Panc1 (cell line): Measurements from ENCODE around the gene RNF145. TPM values are rescaled to one million over a fixed set of nuclear protein-coding genes. Genes with fewer than 3 reads are reported as not detected.
"Not testable (repeated sequence)": the region's sequence is repeated elsewhere in the genome, so short reads cannot be mapped to it uniquely, and the experiment has no call there.

Experiments
- ATAC-seq: fragments of 200-7000 bp; cut with Tn5 transposase; 2 replicates; pipeline ENCODE4 v1.9.1; 2020; ENCODE audit warnings: mild to moderate bottlenecking, moderate library complexity
- BruUV-seq: library from RNA; stranded (reverse); fragments of 400-500 nt; replicated peaks from 2 replicates; lab custom pipeline; 2021; lab: Mats Ljungman, UMichigan
- CTCF ChIA-PET: fragments of 300-600 bp; sonication (Branson Sonifier 250); formaldehyde crosslinking; loops from one replicate; lab custom pipeline; 2022; ENCODE audit warnings: antibody characterized with exemption; lab: Charles Lee
- POLR2A ChIA-PET: fragments of 300-600 bp; sonication (Branson Sonifier 250); formaldehyde crosslinking; loops from one replicate; lab custom pipeline; 2022; ENCODE audit warnings: antibody characterized with exemption; lab: Charles Lee
- DNase-seq: peaks from one replicate; pipeline ENCODE4 v3.0.0-alpha.2; 2010; ENCODE audit warnings: low read depth, low spot score
- H3K27ac ChIP-seq: 2 replicates; pipeline ENCODE4 v1.5.1; 2011; ENCODE audit warnings: mild to moderate bottlenecking, low read length, inconsistent platforms
- H3K27me3 ChIP-seq: fragments of 200-500 bp; sonication (Bioruptor generic); 2 replicates; pipeline ENCODE4 v1.6.0; 2014; ENCODE audit warnings: low read length, inconsistent platforms; ENCODE audit not compliant: control insufficient read depth, insufficient read depth
- H3K36me3 ChIP-seq: fragments of 200-500 bp; sonication (Bioruptor generic); 2 replicates; pipeline ENCODE4 v1.5.1; 2014; ENCODE audit warnings: inconsistent platforms, mild to moderate bottlenecking, low read length, moderate library complexity; ENCODE audit not compliant: control insufficient read depth, insufficient read depth
- H3K4me1 ChIP-seq: 2 replicates; pipeline ENCODE4 v1.5.1; 2011; ENCODE audit warnings: inconsistent platforms, mild to moderate bottlenecking, low read length, moderate library complexity; ENCODE audit not compliant: control insufficient read depth, insufficient read depth
- H3K4me3 ChIP-seq, 2 experiments: 2 replicates each; pipeline ENCODE4 v1.5.1; 2011 to 2012; ENCODE audit warnings: low read depth in 2 of 2, low read length in 2 of 2, mild to moderate bottlenecking in 2 of 2, inconsistent platforms in 1 of 2, moderate library complexity in 1 of 2
- H3K9me3 ChIP-seq: fragments of 200-500 bp; sonication (Bioruptor generic); 2 replicates; pipeline ENCODE4 v1.5.1; 2014; ENCODE audit warnings: low read depth, mild to moderate bottlenecking, inconsistent platforms, low read length, moderate library complexity; ENCODE audit not compliant: control insufficient read depth, insufficient read depth
- POLR2AphosphoS5 ChIP-seq: IDR thresholded peaks from 2 replicates; pipeline ENCODE4 v1.6.1; 2012; ENCODE audit warnings: mild to moderate bottlenecking, low read depth, low read length, moderate library complexity
- SIN3A ChIP-seq: IDR thresholded peaks from 2 replicates; pipeline ENCODE4 v1.6.1; 2012; ENCODE audit warnings: low read depth, mild to moderate bottlenecking, low read length, moderate library complexity, borderline replicate concordance; ENCODE audit not compliant: insufficient read depth
- TCF7L2 ChIP-seq: IDR thresholded peaks from 2 replicates; pipeline ENCODE4 v1.6.1; 2011; ENCODE audit warnings: mild to moderate bottlenecking, low read depth, low read length, inconsistent platforms
- in situ Hi-C: cut with HindIII; loops from 2 replicates; pipeline ENCODE4 v1.10.0; 2016; ENCODE audit warnings: low sequenced_read_pairs, low pct_unique_long_range_greater_than_20kb
- intact Hi-C: fragments of 100-400 bp; cut with micrococcal nuclease; formaldehyde crosslinking; loops from one replicate; pipeline ENCODE4 v1.10.0; 2022; ENCODE audit not compliant: unreplicated experiment
- total RNA-seq: library from RNA; stranded (reverse); gene quantifications from one replicate; pipeline ENCODE4 v1.2.1, GENCODE V29; 2021; ENCODE audit not compliant: unreplicated experiment
- TF ChIP-seq, protein P1 (sequence below), 2 experiments: IDR thresholded peaks; 2 replicates each; pipeline ENCODE4 v1.6.1; 2011 to 2012; ENCODE audit warnings: low read depth in 2 of 2, control low read depth in 1 of 2, low read length in 1 of 2, mild to moderate bottlenecking in 1 of 2, moderate library complexity in 1 of 2; ENCODE audit not compliant: insufficient read depth in 1 of 2
- TF ChIP-seq, protein P2 (sequence below): fragments of 450-650 bp; IDR thresholded peaks from 2 replicates; pipeline ENCODE4 v1.5.1; 2017; ENCODE audit warnings: mild to moderate bottlenecking

RNF145 gene
- total RNA-seq, 1 experiment from 2014 or later = 81.8 TPM

DNA sequence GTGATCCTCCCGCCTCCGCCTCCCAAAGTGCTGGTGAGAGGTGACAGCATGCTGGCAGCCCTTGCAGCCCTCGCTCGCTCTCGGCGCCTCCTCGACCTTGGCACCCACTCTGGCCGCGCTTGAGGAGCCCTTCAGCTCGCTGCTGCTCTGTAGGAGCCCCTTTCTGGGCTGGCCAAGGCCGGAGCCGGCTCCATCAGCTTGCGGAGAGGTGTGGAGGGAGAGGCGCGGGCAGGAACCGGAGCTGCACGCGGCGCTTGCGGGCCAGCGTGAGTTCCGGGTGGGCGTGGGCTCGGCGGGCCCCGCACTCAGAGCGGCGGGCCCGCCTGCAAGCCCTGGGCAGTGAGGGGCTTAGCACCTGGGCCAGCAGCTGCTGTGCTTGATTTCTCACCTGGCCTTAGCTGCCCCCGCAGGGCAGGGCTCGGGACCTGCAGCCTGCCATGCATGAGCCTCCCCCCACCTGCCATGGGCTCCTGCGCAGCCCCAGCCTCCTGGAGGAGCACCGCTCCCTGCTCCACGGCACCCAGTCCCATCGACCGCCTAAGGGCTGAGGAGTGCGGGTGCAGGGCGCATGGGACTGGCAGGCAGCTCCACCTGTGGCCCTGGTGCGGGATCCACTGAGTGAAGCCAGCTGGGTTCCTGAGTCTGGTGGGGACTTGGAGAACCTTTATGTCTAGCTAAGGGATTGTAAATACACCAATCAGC, 90.2 kb downstream of the RNF145 start:
- H3K36me3 ChIP-seq, DNase-seq, H3K9me3 ChIP-seq, H3K27ac ChIP-seq, POLR2A ChIA-PET, in situ Hi-C loops, BruUV-seq, H3K27me3 ChIP-seq, ATAC-seq, H3K4me3 ChIP-seq, H3K4me1 ChIP-seq, intact Hi-C loops: not testable (repeated sequence)
- CTCF ChIA-PET = interaction anchor here (0.6 kb wide), 1 partner anchor 143 kb away, joined by 3 read pairs; no protein-coding TSS in a partner anchor

DNA sequence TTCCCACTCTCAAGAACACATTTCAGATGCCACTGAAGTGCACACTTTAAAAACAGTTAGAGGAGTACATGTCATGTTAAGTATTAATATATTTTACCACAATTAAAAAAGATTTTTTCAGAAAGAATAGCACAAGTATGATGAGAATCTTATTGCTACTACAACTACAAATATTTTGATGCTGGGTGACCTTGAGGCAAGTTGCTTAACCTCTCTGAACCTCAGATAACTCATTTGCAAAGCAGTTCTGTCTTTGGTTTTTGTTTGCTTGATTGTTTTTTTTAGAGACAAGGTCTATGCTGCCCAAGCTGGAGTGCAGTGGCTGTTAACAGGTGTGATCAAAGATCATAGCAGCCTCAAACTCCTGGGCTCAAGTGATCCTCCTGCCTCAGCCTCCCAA, 95.9 kb downstream of the RNF145 start:
- TF ChIP-seq, protein P1, sequence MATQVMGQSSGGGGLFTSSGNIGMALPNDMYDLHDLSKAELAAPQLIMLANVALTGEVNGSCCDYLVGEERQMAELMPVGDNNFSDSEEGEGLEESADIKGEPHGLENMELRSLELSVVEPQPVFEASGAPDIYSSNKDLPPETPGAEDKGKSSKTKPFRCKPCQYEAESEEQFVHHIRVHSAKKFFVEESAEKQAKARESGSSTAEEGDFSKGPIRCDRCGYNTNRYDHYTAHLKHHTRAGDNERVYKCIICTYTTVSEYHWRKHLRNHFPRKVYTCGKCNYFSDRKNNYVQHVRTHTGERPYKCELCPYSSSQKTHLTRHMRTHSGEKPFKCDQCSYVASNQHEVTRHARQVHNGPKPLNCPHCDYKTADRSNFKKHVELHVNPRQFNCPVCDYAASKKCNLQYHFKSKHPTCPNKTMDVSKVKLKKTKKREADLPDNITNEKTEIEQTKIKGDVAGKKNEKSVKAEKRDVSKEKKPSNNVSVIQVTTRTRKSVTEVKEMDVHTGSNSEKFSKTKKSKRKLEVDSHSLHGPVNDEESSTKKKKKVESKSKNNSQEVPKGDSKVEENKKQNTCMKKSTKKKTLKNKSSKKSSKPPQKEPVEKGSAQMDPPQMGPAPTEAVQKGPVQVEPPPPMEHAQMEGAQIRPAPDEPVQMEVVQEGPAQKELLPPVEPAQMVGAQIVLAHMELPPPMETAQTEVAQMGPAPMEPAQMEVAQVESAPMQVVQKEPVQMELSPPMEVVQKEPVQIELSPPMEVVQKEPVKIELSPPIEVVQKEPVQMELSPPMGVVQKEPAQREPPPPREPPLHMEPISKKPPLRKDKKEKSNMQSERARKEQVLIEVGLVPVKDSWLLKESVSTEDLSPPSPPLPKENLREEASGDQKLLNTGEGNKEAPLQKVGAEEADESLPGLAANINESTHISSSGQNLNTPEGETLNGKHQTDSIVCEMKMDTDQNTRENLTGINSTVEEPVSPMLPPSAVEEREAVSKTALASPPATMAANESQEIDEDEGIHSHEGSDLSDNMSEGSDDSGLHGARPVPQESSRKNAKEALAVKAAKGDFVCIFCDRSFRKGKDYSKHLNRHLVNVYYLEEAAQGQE (IDR thresholded peaks at IDR 0.05; ENCODE audit: insufficient read depth in 1 of 2, low read depth in 2 of 2, low read length in 1 of 2) = no peak
- TF ChIP-seq TCF7L2 = no peak
- TF ChIP-seq, protein P2, sequence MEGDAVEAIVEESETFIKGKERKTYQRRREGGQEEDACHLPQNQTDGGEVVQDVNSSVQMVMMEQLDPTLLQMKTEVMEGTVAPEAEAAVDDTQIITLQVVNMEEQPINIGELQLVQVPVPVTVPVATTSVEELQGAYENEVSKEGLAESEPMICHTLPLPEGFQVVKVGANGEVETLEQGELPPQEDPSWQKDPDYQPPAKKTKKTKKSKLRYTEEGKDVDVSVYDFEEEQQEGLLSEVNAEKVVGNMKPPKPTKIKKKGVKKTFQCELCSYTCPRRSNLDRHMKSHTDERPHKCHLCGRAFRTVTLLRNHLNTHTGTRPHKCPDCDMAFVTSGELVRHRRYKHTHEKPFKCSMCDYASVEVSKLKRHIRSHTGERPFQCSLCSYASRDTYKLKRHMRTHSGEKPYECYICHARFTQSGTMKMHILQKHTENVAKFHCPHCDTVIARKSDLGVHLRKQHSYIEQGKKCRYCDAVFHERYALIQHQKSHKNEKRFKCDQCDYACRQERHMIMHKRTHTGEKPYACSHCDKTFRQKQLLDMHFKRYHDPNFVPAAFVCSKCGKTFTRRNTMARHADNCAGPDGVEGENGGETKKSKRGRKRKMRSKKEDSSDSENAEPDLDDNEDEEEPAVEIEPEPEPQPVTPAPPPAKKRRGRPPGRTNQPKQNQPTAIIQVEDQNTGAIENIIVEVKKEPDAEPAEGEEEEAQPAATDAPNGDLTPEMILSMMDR = no peak
- TF ChIP-seq SIN3A = no peak
- no peak for TF ChIP-seq POLR2AphosphoS5
- ChIA-PET CTCF (interaction anchor here (0.6 kb wide), 1 partner anchor 1337 kb away, joined by 4 read pairs; no protein-coding TSS in a partner anchor), POLR2A (no interaction called here)
- in situ Hi-C loops (no loop called here), intact Hi-C loops (loop anchor here (5.0 kb wide), 1 partner anchor 1036 kb away; no protein-coding TSS in a partner anchor)
- ATAC-seq = no peak
- no peak overlapping the region for H3K27ac ChIP-seq
- no peaks in the 10 kb centered on the region for H3K4me1 ChIP-seq
- H3K9me3 ChIP-seq = no peaks in the 10 kb centered on the region
- no TSS peak for BruUV-seq
- peaks cover 26% of the 10 kb centered on the region for H3K27me3 ChIP-seq
- H3K4me3 ChIP-seq = no peak overlapping the region
- H3K36me3 ChIP-seq = no peaks in the 10 kb centered on the region
- no peak for DNase-seq

DNA sequence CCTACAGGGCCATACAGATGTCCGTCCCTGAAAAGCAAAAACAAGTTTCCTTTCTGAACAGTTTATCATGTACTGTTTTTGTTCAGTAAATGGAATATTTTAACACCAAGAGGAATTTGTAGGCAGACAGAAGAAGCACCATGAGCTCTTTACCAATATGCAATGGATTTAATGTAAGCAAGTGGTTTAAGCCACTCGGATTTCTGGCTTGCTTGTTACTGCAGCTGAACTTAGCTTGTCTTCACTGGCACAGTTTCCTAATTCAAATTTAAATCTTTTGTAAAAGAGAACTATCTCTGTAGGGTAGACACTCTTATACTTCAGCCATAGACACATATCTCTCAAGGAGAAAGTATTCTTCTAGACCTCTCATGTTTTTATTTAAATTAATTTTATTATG, 96.9 kb downstream of the RNF145 start:
- no peak for ATAC-seq
- DNase-seq = no peak
- CTCF ChIA-PET = no interaction called here
- H3K27me3 ChIP-seq = peaks cover 26% of the 10 kb centered on the region
- no peaks in the 10 kb centered on the region for H3K4me1 ChIP-seq
- in situ Hi-C loops (no loop called here), intact Hi-C loops (loop anchor here (5.0 kb wide), 1 partner anchor 1035 kb away; no protein-coding TSS in a partner anchor)
- H3K27ac ChIP-seq = no peak overlapping the region
- POLR2A ChIA-PET = no interaction called here
- BruUV-seq = no TSS peak
- H3K9me3 ChIP-seq = no peaks in the 10 kb centered on the region
- no peak overlapping the region for H3K4me3 ChIP-seq
- H3K36me3 ChIP-seq = no peaks in the 10 kb centered on the region
- no peak for TF ChIP-seq TCF7L2
- TF ChIP-seq, protein P2 = no peak
- TF ChIP-seq SIN3A = no peak
- no peak for TF ChIP-seq POLR2AphosphoS5
- TF ChIP-seq, protein P1 (IDR thresholded peaks at IDR 0.05; ENCODE audit: insufficient read depth in 1 of 2, low read depth in 2 of 2, low read length in 1 of 2) = no peak
